ENCODE data around the gene CDC42BPG.

- TF ChIP-seq EZH2phosphoT487 (IDR thresholded peaks at IDR 0.05; ENCODE audit: insufficient read depth, low read depth) (no peak), EZH2 (IDR thresholded peaks at IDR 0.05; ENCODE audit: insufficient read depth, poor library complexity, severe bottlenecking) (no peak)
These were observed 7.9 kb downstream of the CDC42BPG start for GRCh38 chr11:64836448-64837072.

All from GM23248 (cell line).